ENCODE measurements around the gene CALN1.

CALN1 gene

GRCh38 chr7:71780282-71780681 lies 631.9 kb downstream of the CALN1 start:
- in situ Hi-C loops (cut with HindIII; ENCODE audit: low sequenced_read_pairs), result loop anchor here (10.0 kb wide), 2 partner anchors 145 to 615 kb away; no protein-coding TSS in a partner anchor
- no peak for DNase-seq (ENCODE audit: low read depth)
- no peak for TF ChIP-seq CTCF (IDR thresholded peaks at IDR 0.05; ENCODE audit: low read depth, low read length, missing control alignments)
- no peak overlapping the region for H3K4me3 ChIP-seq (ENCODE audit: low read depth, low read length)

- DNase-seq (ENCODE audit: low read depth), result no peak
- H3K4me3 ChIP-seq (ENCODE audit: low read depth, low read length), result no peak overlapping the region
- no peak for TF ChIP-seq CTCF (IDR thresholded peaks at IDR 0.05; ENCODE audit: low read depth, low read length, missing control alignments)
- in situ Hi-C loops (cut with HindIII; ENCODE audit: low sequenced_read_pairs), result no loop called here
Observed at GRCh38 chr7:71777278-71777677, 634.9 kb downstream of the CALN1 start.

GRCh38 chr7:71776726-71777125 lies 635.4 kb downstream of the CALN1 start:
- in situ Hi-C loops (cut with HindIII; ENCODE audit: low sequenced_read_pairs), result no loop called here
- no peak overlapping the region for H3K4me3 ChIP-seq (ENCODE audit: low read depth, low read length)
- TF ChIP-seq CTCF (IDR thresholded peaks at IDR 0.05; ENCODE audit: low read depth, low read length, missing control alignments), result no peak
- no peak for DNase-seq (ENCODE audit: low read depth)

- H3K4me3 ChIP-seq (ENCODE audit: low read depth, low read length), result no peak overlapping the region
- in situ Hi-C loops (cut with HindIII; ENCODE audit: low sequenced_read_pairs), result no loop called here
- no peak for TF ChIP-seq CTCF (IDR thresholded peaks at IDR 0.05; ENCODE audit: low read depth, low read length, missing control alignments)
- DNase-seq (ENCODE audit: low read depth), result no peak
Observed at GRCh38 chr7:71775648-71776047, 636.5 kb downstream of the CALN1 start.

- no peak overlapping the region for H3K4me3 ChIP-seq (ENCODE audit: low read depth, low read length)
- no peak for DNase-seq (ENCODE audit: low read depth)
- in situ Hi-C loops (cut with HindIII; ENCODE audit: low sequenced_read_pairs), result no loop called here
- no peak for TF ChIP-seq CTCF (IDR thresholded peaks at IDR 0.05; ENCODE audit: low read depth, low read length, missing control alignments)
Observed at GRCh38 chr7:71772779-71773178, 639.4 kb downstream of the CALN1 start.

- DNase-seq (ENCODE audit: low read depth), result no peak
Observed at GRCh38 chr7:71770269-71770907, 641.8 kb downstream of the CALN1 start.

More at GRCh38 chr7:71770269-71770907, 641.8 kb downstream of the CALN1 start:
- in situ Hi-C loops (cut with HindIII; ENCODE audit: low sequenced_read_pairs), result no loop called here
- H3K4me3 ChIP-seq (ENCODE audit: low read depth, low read length), result no peak overlapping the region
- TF ChIP-seq CTCF (IDR thresholded peaks at IDR 0.05; ENCODE audit: low read depth, low read length, missing control alignments), result no peak

Data from astrocyte of the cerebellum (primary cell).